Osteocyte (in vitro differentiated cells): Measurements from ENCODE around the gene KAZN. TPM values are rescaled to one million over a fixed set of nuclear protein-coding genes. Genes with fewer than 3 reads are reported as not detected.

Experiments
- DNase-seq: peaks from one replicate; pipeline ENCODE4 v3.0.0; 2021; ENCODE audit warnings: mixed read lengths; ENCODE audit not compliant: unreplicated experiment; ENCODE audit errors: extremely low spot score
- H3K27ac Mint-ChIP-seq: one replicate; pipeline ENCODE4 v1.8.0; 2021; ENCODE audit warnings: mild to moderate bottlenecking, mixed read lengths; ENCODE audit not compliant: unreplicated experiment
- H3K27me3 Mint-ChIP-seq: one replicate; pipeline ENCODE4 v1.8.0; 2021; ENCODE audit warnings: mixed read lengths; ENCODE audit not compliant: unreplicated experiment
- H3K36me3 Mint-ChIP-seq: one replicate; pipeline ENCODE4 v1.8.0; 2021; ENCODE audit warnings: mixed read lengths; ENCODE audit not compliant: unreplicated experiment
- H3K4me1 Mint-ChIP-seq: one replicate; pipeline ENCODE4 v1.8.0; 2021; ENCODE audit warnings: mixed read lengths; ENCODE audit not compliant: unreplicated experiment
- H3K4me3 Mint-ChIP-seq: one replicate; pipeline ENCODE4 v1.8.0; 2021; ENCODE audit warnings: mild to moderate bottlenecking, moderate library complexity, mixed read lengths; ENCODE audit not compliant: unreplicated experiment
- H3K9me3 Mint-ChIP-seq: one replicate; pipeline ENCODE4 v1.8.0; 2021; ENCODE audit warnings: mixed read lengths; ENCODE audit not compliant: unreplicated experiment
- CTCF ChIP-seq: fragments of 200-600 bp; sonication (generic); IDR thresholded peaks from 2 replicates; pipeline ENCODE4 v1.5.0; 2021; ENCODE audit warnings: antibody characterized with exemption, mild to moderate bottlenecking, moderate library complexity
- total RNA-seq: library from RNA; stranded (reverse); gene quantifications from 2 replicates; pipeline ENCODE4 v1.2.1, GENCODE V29; 2021

KAZN gene
- total RNA-seq, 1 donor from 2014 or later = 47.1 TPM

DNA sequence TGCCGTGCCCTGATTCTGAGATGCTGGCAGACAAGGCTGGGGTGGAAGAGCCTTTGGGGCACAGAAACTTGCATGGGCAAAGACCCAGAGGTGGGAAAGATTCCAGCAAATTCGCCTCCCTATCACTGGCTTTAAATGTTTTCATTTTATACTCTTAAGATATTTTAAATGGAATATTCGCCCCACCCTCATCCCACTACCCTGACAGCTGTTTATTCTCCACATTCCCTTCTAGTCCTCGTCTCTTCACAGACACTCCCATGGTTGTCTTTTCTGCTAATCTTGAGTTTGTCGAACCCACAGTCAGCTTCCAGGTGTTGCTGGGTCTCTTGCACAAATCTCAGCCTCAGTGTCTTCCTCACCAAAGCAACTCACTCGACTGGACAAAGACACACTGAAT is 245.0 kb downstream of the KAZN start:
- no peak for TF ChIP-seq CTCF
- H3K4me3 Mint-ChIP-seq = no peak overlapping the region

DNA sequence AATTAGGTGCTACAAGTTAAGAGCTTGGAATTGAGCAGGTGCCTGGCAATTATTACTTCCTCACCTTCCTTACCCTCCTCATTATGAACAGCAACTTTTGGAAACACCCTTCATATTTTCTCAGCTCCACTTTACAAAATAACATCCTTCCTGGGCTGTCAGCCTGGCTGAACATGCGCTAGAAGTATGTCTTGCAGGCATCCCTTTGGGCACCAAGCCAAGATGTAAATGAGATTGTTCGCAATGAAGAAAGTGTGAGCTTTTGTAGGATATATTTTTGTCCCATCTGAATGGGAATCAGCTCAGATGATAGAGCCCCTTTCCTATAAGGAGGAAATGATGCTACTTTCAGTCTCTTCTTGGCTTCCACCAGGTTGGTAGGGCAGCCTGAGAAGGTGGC is 245.9 kb downstream of the KAZN start:
- Mint-ChIP-seq H3K36me3 (peaks cover 3% of the 10 kb centered on the region), H3K9me3 (peaks cover 26% of the 10 kb centered on the region), H3K4me3 (no peak overlapping the region), H3K27me3 (no peaks in the 10 kb centered on the region), H3K4me1 (peaks cover 13% of the 10 kb centered on the region), H3K27ac (no peak overlapping the region)
- no peak for TF ChIP-seq CTCF
- DNase-seq = no peak

More for the DNA sequence above, 245.0 kb downstream of the KAZN start:
- H3K4me1 Mint-ChIP-seq = peaks cover 13% of the 10 kb centered on the region
- no peak for DNase-seq
- no peaks in the 10 kb centered on the region for H3K27me3 Mint-ChIP-seq
- H3K27ac Mint-ChIP-seq = no peak overlapping the region
- peaks cover 26% of the 10 kb centered on the region for H3K9me3 Mint-ChIP-seq
- H3K36me3 Mint-ChIP-seq = peaks cover 3% of the 10 kb centered on the region

DNA sequence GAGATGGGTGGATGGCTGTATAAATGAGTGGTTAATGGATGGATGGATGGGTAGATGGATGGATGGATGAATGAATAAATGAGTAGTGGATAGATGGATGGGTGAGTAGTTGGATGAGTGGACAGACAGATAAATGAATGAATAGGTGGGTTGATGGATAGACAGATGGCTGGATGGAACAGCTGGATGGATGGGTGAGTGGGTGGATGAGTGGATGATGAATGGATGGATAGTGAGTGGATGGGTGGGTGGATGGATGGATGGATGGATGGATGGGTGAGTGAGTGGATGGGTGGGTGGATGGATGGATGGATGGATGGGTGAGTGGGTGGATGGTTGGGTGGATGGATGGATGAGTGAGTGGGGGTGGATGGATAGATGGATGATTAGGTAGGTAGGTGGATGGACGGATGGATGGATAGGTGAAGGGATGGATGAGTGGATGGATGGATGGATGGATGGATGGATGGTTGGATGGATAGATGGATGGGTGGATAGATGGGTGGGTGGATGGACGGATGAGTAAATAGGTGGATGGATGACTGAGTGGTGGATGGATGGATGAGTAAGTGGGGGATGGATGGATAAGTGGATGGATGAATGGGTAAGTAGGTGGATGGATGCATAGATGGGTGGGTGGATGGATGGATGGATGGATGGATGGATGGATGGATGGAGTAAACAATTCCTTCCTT is 246.6 kb downstream of the KAZN start:
- H3K4me3 Mint-ChIP-seq = no peak overlapping the region
- H3K36me3 Mint-ChIP-seq = peaks cover 3% of the 10 kb centered on the region
- no peak overlapping the region for H3K27ac Mint-ChIP-seq
- DNase-seq = no peak
- TF ChIP-seq CTCF = no peak
- H3K4me1 Mint-ChIP-seq = peaks cover 13% of the 10 kb centered on the region
- no peaks in the 10 kb centered on the region for H3K27me3 Mint-ChIP-seq
- peaks cover 26% of the 10 kb centered on the region for H3K9me3 Mint-ChIP-seq

DNA sequence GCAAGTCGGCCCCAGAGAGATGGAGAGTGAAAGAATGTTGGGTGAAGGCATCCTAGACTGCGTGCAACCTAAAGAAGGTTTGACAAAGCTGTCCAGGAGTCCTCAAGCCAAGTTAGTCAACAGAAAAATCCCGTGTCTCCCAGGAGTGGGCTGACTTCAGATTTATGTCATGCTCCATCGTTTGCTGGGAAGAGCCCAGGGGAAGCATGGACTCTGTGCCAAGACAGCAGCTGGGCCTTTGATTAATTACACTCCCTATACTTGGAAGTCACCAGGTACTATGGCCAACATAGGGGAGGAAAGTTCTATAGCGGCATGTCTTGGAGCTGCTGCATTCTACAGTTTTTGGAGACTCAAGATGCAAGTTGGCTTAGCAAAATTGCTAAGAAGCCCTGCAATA is 247.4 kb downstream of the KAZN start:
- no peak for DNase-seq

GRCh38 chr1:14846688-14847087 is 248.2 kb downstream of the KAZN start:
- no peak for DNase-seq
- Mint-ChIP-seq H3K4me3 (no peak overlapping the region), H3K27ac (no peak overlapping the region), H3K27me3 (no peaks in the 10 kb centered on the region), H3K36me3 (peaks cover 3% of the 10 kb centered on the region), H3K9me3 (peaks cover 18% of the 10 kb centered on the region), H3K4me1 (peaks cover 13% of the 10 kb centered on the region)
- TF ChIP-seq CTCF = no peak

More for the DNA sequence above, 247.4 kb downstream of the KAZN start:
- no peak overlapping the region for H3K4me3 Mint-ChIP-seq
- no peaks in the 10 kb centered on the region for H3K27me3 Mint-ChIP-seq
- TF ChIP-seq CTCF = no peak
- H3K9me3 Mint-ChIP-seq = peaks cover 20% of the 10 kb centered on the region
- peaks cover 3% of the 10 kb centered on the region for H3K36me3 Mint-ChIP-seq
- peaks cover 13% of the 10 kb centered on the region for H3K4me1 Mint-ChIP-seq
- no peak overlapping the region for H3K27ac Mint-ChIP-seq
